ENCODE measurements around the gene UGGT2. TPM values are rescaled to one million over a fixed set of nuclear protein-coding genes. Genes with fewer than 3 reads are reported as not detected.
A peak's percentile ranks its signal among the peaks of the same experiment; 100 is the strongest.
"Not testable (repeated sequence)": the region's sequence is repeated elsewhere in the genome, so short reads cannot be mapped to it uniquely, and the experiment has no call there.

UGGT2 gene
- total RNA-seq, 1 experiment from 2014 or later, result 21.2 TPM

GRCh38 chr13:95781016-95781415, 272.2 kb downstream of the UGGT2 start:
- H3K4me3 ChIP-seq, result no peak overlapping the region
- H3K9me3 ChIP-seq, result peaks cover 3% of the 10 kb centered on the region; the same call in 1 of the 2 replicates
- H3K27me3 ChIP-seq, result no peaks in the 10 kb centered on the region
- peaks cover 19% of the 10 kb centered on the region for H3K36me3 ChIP-seq
- no peak for DNase-seq

GRCh38 chr13:95779522-95779921, 273.7 kb downstream of the UGGT2 start:
- H3K4me3 ChIP-seq, result no peak overlapping the region
- peaks cover 3% of the 10 kb centered on the region; the same call in 1 of the 2 replicates for H3K9me3 ChIP-seq
- no peaks in the 10 kb centered on the region for H3K27me3 ChIP-seq
- no peak for DNase-seq
- peaks cover 16% of the 10 kb centered on the region for H3K36me3 ChIP-seq

- no peaks in the 10 kb centered on the region for H3K27me3 ChIP-seq
- no peak overlapping the region for H3K4me3 ChIP-seq
- H3K9me3 ChIP-seq, result no peaks in the 10 kb centered on the region
- H3K36me3 ChIP-seq, result no peaks in the 10 kb centered on the region; the same call in none of the 2 replicates
- DNase-seq, result no peak
Observed at GRCh38 chr13:95771905-95772304, 281.3 kb downstream of the UGGT2 start.

GRCh38 chr13:95763601-95764000, 289.6 kb downstream of the UGGT2 start:
- no peak overlapping the region for H3K4me3 ChIP-seq
- H3K36me3 ChIP-seq, result peaks cover 3% of the 10 kb centered on the region
- H3K27me3 ChIP-seq, result no peaks in the 10 kb centered on the region
- no peak for DNase-seq
- H3K9me3 ChIP-seq, result no peaks in the 10 kb centered on the region

GRCh38 chr13:95762626-95763025, 290.6 kb downstream of the UGGT2 start:
- not testable (repeated sequence) for DNase-seq, H3K36me3 ChIP-seq, H3K9me3 ChIP-seq, H3K27me3 ChIP-seq, H3K4me3 ChIP-seq

GRCh38 chr13:95756072-95756471, 297.1 kb downstream of the UGGT2 start:
- Histone ChIP-seq H3K4me3 (no peak overlapping the region), H3K9me3 (no peaks in the 10 kb centered on the region), H3K27me3 (no peaks in the 10 kb centered on the region), H3K36me3 (peaks cover 4% of the 10 kb centered on the region; the same call in 1 of the 2 replicates)
- no peak for DNase-seq

- Histone ChIP-seq H3K36me3 (peaks cover 4% of the 10 kb centered on the region; the same call in 1 of the 2 replicates), H3K9me3 (no peaks in the 10 kb centered on the region), H3K4me3 (no peak overlapping the region), H3K27me3 (no peaks in the 10 kb centered on the region)
- peak; percentile 29 for DNase-seq
Observed at GRCh38 chr13:95754069-95754468, 299.1 kb downstream of the UGGT2 start.

GRCh38 chr13:95752677-95753076, 300.5 kb downstream of the UGGT2 start:
- Histone ChIP-seq H3K36me3 (peaks cover 4% of the 10 kb centered on the region; the same call in 1 of the 2 replicates), H3K9me3 (no peaks in the 10 kb centered on the region), H3K4me3 (no peak overlapping the region), H3K27me3 (no peaks in the 10 kb centered on the region)
- DNase-seq, result no peak

Other genes starting within 250 kb of the UGGT2 start
- gene HS6ST3, start 36.7 kb upstream of the UGGT2 start, total RNA-seq (2014; rRNA removed; shearing (Covaris generic); ENCODE audit: low replicate concordance), result 0.02 TPM in 1 of 2 replicates, not detected in the other